Activated CD8-positive, alpha-beta memory T cell treated with anti-CD3 and anti-CD28 coated beads, Interleukin-2, amount 10 ng/mL, durations not matched to agents 7 days and 5 days (primary cell): Measurements from ENCODE around the gene PDCL3. TPM values are rescaled to one million over a fixed set of nuclear protein-coding genes. Genes with fewer than 3 reads are reported as not detected.

ENCODE experiments used
- ATAC-seq: fragments of 150-1000 bp; cut with Tn5 transposase; one replicate; pipeline ENCODE4 v1.10.0; 2021; ENCODE audit warnings: moderate library complexity
- CTCF ChIA-PET: fragments of 350-600 bp; sonication (Branson Sonifier 250); formaldehyde crosslinking; loops from one replicate; lab custom pipeline; 2021; ENCODE audit warnings: antibody characterized with exemption; lab: Charles Lee
- DNase-seq: peaks from one replicate; pipeline ENCODE4 v3.0.0-alpha.2; 2020
- H3K27ac Mint-ChIP-seq: one replicate; pipeline ENCODE4 v1.8.0; 2021; ENCODE audit warnings: mild to moderate bottlenecking, mixed read lengths
- H3K27me3 Mint-ChIP-seq: one replicate; pipeline ENCODE4 v1.8.0; 2021; ENCODE audit warnings: mixed read lengths
- H3K36me3 Mint-ChIP-seq: one replicate; pipeline ENCODE4 v1.8.0; 2021; ENCODE audit warnings: mild to moderate bottlenecking, mixed read lengths
- H3K4me1 Mint-ChIP-seq: one replicate; pipeline ENCODE4 v1.8.0; 2021; ENCODE audit warnings: mixed read lengths
- H3K4me3 Mint-ChIP-seq: one replicate; pipeline ENCODE4 v1.8.0; 2021; ENCODE audit warnings: mild to moderate bottlenecking, moderate library complexity, mixed read lengths
- H3K9me3 Mint-ChIP-seq: one replicate; pipeline ENCODE4 v1.8.0; 2022; ENCODE audit warnings: low read depth, mixed read lengths
- total RNA-seq, 2 experiments: library from RNA; stranded (reverse); gene quantifications; one replicate each; pipeline ENCODE4 v1.2.3, GENCODE V29; 2021

PDCL3 gene
- total RNA-seq, 2 experiments from 2014 or later: 25.1 to 36.7 TPM

GRCh38 chr2:100577777-100578176, 15.0 kb downstream of the PDCL3 start:
- Mint-ChIP-seq H3K27ac (no peak overlapping the region), H3K27me3 (no peaks in the 10 kb centered on the region)
- no peak for ATAC-seq

GRCh38 chr2:100580367-100581276, 17.8 kb downstream of the PDCL3 start:
- peak; percentile 88 for ATAC-seq
- Mint-ChIP-seq H3K27me3 (no peaks in the 10 kb centered on the region), H3K4me1 (peaks cover 47% of the 10 kb centered on the region), H3K4me3 (peak overlapping the region; percentile 55), H3K36me3 (peaks cover 10% of the 10 kb centered on the region), H3K9me3 (no peaks in the 10 kb centered on the region), H3K27ac (peak overlapping the region; percentile 97)
- CTCF ChIA-PET: interaction anchor here (0.7 to 3.6 kb wide), 7 partner anchors 10 to 383 kb away, joined by 3 to 25 read pairs (median 4); partner anchors contain the start of gene PDCL3
- DNase-seq: peak; percentile 80

More at GRCh38 chr2:100577777-100578176, 15.0 kb downstream of the PDCL3 start:
- H3K9me3 Mint-ChIP-seq: no peaks in the 10 kb centered on the region
- H3K36me3 Mint-ChIP-seq: peaks cover 22% of the 10 kb centered on the region
- H3K4me3 Mint-ChIP-seq: no peak overlapping the region
- CTCF ChIA-PET: interaction anchor here (0.7 to 1.3 kb wide), 3 partner anchors 8 to 20 kb away, joined by 3 to 5 read pairs (median 4); no protein-coding TSS in a partner anchor
- DNase-seq: no peak
- H3K4me1 Mint-ChIP-seq: peaks cover 27% of the 10 kb centered on the region

- peaks cover 52% of the 10 kb centered on the region for H3K4me1 Mint-ChIP-seq
- peak; percentile 31 for ATAC-seq
Measured at GRCh38 chr2:100581277-100581612, 18.5 kb downstream of the PDCL3 start.

GRCh38 chr2:100584816-100585215, 22.0 kb downstream of the PDCL3 start:
- no peaks in the 10 kb centered on the region for H3K27me3 Mint-ChIP-seq
- no peaks in the 10 kb centered on the region for H3K9me3 Mint-ChIP-seq
- DNase-seq (no peak), ATAC-seq (no peak)
- H3K4me3 Mint-ChIP-seq: no peak overlapping the region
- H3K4me1 Mint-ChIP-seq: peaks cover 67% of the 10 kb centered on the region
- CTCF ChIA-PET: no interaction called here
- H3K27ac Mint-ChIP-seq: peak overlapping the region; percentile 6
- peaks cover 11% of the 10 kb centered on the region for H3K36me3 Mint-ChIP-seq

More at GRCh38 chr2:100581277-100581612, 18.5 kb downstream of the PDCL3 start:
- Mint-ChIP-seq H3K36me3 (peaks cover 12% of the 10 kb centered on the region), H3K9me3 (no peaks in the 10 kb centered on the region), H3K27me3 (no peaks in the 10 kb centered on the region), H3K27ac (peak overlapping the region; percentile 97), H3K4me3 (peak overlapping the region; percentile 55)
- CTCF ChIA-PET: interaction anchor here (0.8 to 3.6 kb wide), 5 partner anchors 11 to 21 kb away, joined by 3 to 25 read pairs (median 12); partner anchors contain the start of gene PDCL3
- DNase-seq: no peak

GRCh38 chr2:100588071-100588786, 25.4 kb downstream of the PDCL3 start:
- ATAC-seq: peak; percentile 92
- peak; percentile 48 for DNase-seq
- Mint-ChIP-seq H3K4me3 (peak overlapping the region; percentile 1), H3K9me3 (no peaks in the 10 kb centered on the region), H3K36me3 (peaks cover 9% of the 10 kb centered on the region), H3K27me3 (peaks cover 3% of the 10 kb centered on the region), H3K27ac (peak overlapping the region; percentile 65), H3K4me1 (peaks cover 50% of the 10 kb centered on the region)
- CTCF ChIA-PET: interaction anchor here (0.5 to 1.6 kb wide), 5 partner anchors 18 to 27 kb away, joined by 3 to 4 read pairs (median 3); partner anchors contain the start of gene PDCL3

GRCh38 chr2:100589527-100589926, 26.7 kb downstream of the PDCL3 start:
- H3K27me3 Mint-ChIP-seq: peaks cover 3% of the 10 kb centered on the region
- CTCF ChIA-PET: no interaction called here
- H3K9me3 Mint-ChIP-seq: no peaks in the 10 kb centered on the region
- H3K27ac Mint-ChIP-seq: no peak overlapping the region
- peaks cover 47% of the 10 kb centered on the region for H3K4me1 Mint-ChIP-seq
- peaks cover 9% of the 10 kb centered on the region for H3K36me3 Mint-ChIP-seq
- DNase-seq (no peak), ATAC-seq (no peak)
- H3K4me3 Mint-ChIP-seq: no peak overlapping the region

GRCh38 chr2:100592226-100592625, 29.4 kb downstream of the PDCL3 start:
- Mint-ChIP-seq H3K4me3 (no peak overlapping the region), H3K4me1 (peaks cover 33% of the 10 kb centered on the region), H3K27me3 (peaks cover 3% of the 10 kb centered on the region), H3K36me3 (no peaks in the 10 kb centered on the region), H3K9me3 (no peaks in the 10 kb centered on the region), H3K27ac (no peak overlapping the region)
- ATAC-seq (no peak), DNase-seq (no peak)
- CTCF ChIA-PET: interaction anchor here (3.9 to 4.8 kb wide), 2 partner anchors 11 to 12 kb away, joined by 25 to 29 read pairs; no protein-coding TSS in a partner anchor

- H3K4me1 Mint-ChIP-seq: peaks cover 13% of the 10 kb centered on the region
- no peak for ATAC-seq
- no peak for DNase-seq
- H3K27ac Mint-ChIP-seq: no peak overlapping the region
- CTCF ChIA-PET: interaction anchor here (2.3 kb wide), 1 partner anchor 10 kb away, joined by 7 read pairs; no protein-coding TSS in a partner anchor
- no peaks in the 10 kb centered on the region for H3K36me3 Mint-ChIP-seq
- no peaks in the 10 kb centered on the region for H3K9me3 Mint-ChIP-seq
- H3K4me3 Mint-ChIP-seq: no peak overlapping the region
- peaks cover 3% of the 10 kb centered on the region for H3K27me3 Mint-ChIP-seq
Measured at GRCh38 chr2:100596465-100596864, 33.7 kb downstream of the PDCL3 start.

GRCh38 chr2:100599566-100599965, 36.8 kb downstream of the PDCL3 start:
- H3K36me3 Mint-ChIP-seq: no peaks in the 10 kb centered on the region
- H3K9me3 Mint-ChIP-seq: no peaks in the 10 kb centered on the region
- DNase-seq (no peak), ATAC-seq (no peak)
- CTCF ChIA-PET: no interaction called here
- no peak overlapping the region for H3K4me3 Mint-ChIP-seq
- H3K27ac Mint-ChIP-seq: no peak overlapping the region
- H3K27me3 Mint-ChIP-seq: peaks cover 3% of the 10 kb centered on the region
- peaks cover 7% of the 10 kb centered on the region for H3K4me1 Mint-ChIP-seq

- DNase-seq: no peak
- H3K27me3 Mint-ChIP-seq: peaks cover 4% of the 10 kb centered on the region
- CTCF ChIA-PET: interaction anchor here (6.6 kb wide), 1 partner anchor 8 kb away, joined by 29 read pairs; no protein-coding TSS in a partner anchor
- H3K4me1 Mint-ChIP-seq: peaks cover 3% of the 10 kb centered on the region
- H3K27ac Mint-ChIP-seq: no peak overlapping the region
- H3K36me3 Mint-ChIP-seq: no peaks in the 10 kb centered on the region
- no peaks in the 10 kb centered on the region for H3K9me3 Mint-ChIP-seq
- ATAC-seq: no peak
- no peak overlapping the region for H3K4me3 Mint-ChIP-seq
Measured at GRCh38 chr2:100601661-100602060, 38.9 kb downstream of the PDCL3 start.

- H3K9me3 Mint-ChIP-seq: no peaks in the 10 kb centered on the region
- no peak overlapping the region for H3K27ac Mint-ChIP-seq
- H3K27me3 Mint-ChIP-seq: peaks cover 4% of the 10 kb centered on the region
- no peak overlapping the region for H3K4me3 Mint-ChIP-seq
- DNase-seq (no peak), ATAC-seq (no peak)
- H3K4me1 Mint-ChIP-seq: peaks cover 4% of the 10 kb centered on the region
- CTCF ChIA-PET: interaction anchor here (0.6 to 6.6 kb wide), 3 partner anchors 9 to 143 kb away, joined by 3 to 29 read pairs (median 3); no protein-coding TSS in a partner anchor
- H3K36me3 Mint-ChIP-seq: no peaks in the 10 kb centered on the region
Measured at GRCh38 chr2:100603414-100603813, 40.6 kb downstream of the PDCL3 start.

- H3K27me3 Mint-ChIP-seq: peaks cover 2% of the 10 kb centered on the region
- no peak overlapping the region for H3K4me3 Mint-ChIP-seq
- H3K9me3 Mint-ChIP-seq: no peaks in the 10 kb centered on the region
- ATAC-seq (no peak), DNase-seq (no peak)
- CTCF ChIA-PET: interaction anchor here (0.5 to 6.6 kb wide), 2 partner anchors 10 to 35 kb away, joined by 3 to 29 read pairs; no protein-coding TSS in a partner anchor
- no peaks in the 10 kb centered on the region for H3K36me3 Mint-ChIP-seq
- H3K4me1 Mint-ChIP-seq: peaks cover 4% of the 10 kb centered on the region
- no peak overlapping the region for H3K27ac Mint-ChIP-seq
Measured at GRCh38 chr2:100603948-100604633, 41.3 kb downstream of the PDCL3 start.
